ENCODE results near the gene SH3RF3. TPM values are rescaled to one million over a fixed set of nuclear protein-coding genes. Genes with fewer than 3 reads are reported as not detected.

Gene SH3RF3
- polyA plus RNA-seq, 3 donors from 2014 or later: not detected

DNA sequence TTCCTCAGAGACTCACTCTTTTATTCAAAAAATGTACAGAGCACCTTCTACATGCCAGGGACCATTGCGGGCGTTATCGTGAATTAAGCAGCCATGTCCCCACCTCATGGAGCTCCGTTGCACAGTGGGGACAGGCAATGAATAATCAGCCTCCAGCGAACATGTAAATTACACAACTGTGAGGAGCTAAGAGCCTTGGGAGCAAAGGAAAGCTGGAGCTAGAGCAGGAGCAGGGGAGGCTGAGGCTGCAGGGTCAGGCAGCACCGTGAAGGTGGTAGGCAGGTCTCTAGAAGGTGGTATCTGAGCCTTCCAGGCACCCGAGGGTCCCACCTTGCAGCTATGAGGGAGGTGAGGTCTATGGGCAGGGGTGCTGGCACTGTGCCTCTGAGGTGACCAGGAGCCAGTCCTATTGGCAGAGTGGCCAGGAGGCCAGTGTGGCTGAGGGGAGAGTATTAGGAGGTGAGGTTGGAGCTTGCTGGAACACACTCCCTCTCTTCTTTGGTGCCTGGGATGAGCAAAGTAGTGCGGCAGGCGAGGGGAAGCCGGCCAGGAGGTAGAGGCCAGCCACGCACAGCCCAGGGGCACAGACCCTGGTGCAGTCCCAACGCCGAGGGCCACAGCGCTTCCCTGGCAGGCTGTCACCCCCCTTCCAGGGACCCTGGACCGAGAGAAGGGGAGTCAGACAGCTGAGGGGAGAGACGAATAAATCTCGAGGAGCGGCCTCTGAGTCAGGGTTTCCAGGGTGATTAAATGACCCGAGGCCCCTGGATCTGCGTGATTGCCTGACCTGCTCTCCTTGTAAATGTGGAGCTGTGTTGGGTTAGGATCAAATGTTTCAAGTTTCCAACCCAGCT lies 317.5 kb downstream of the SH3RF3 start:
- DNase-seq: no peak
- Mint-ChIP-seq H3K36me3 (peaks cover 9 to 21% (median 20%) of the 10 kb centered on the region in 3 donors), H3K9me3 (peaks cover 7 to 32% (median 18%) of the 10 kb centered on the region in 6 donors), H3K27me3 (ENCODE audit: low read depth in 3 of 3) (peaks cover 0 to 5% (median 5%) of the 10 kb centered on the region in 3 donors), H3K27ac (no peak overlapping the region), H3K4me3 (no peak overlapping the region), H3K4me1 (peaks cover under 1 to 1% of the 10 kb centered on the region in 2 donors)

DNA sequence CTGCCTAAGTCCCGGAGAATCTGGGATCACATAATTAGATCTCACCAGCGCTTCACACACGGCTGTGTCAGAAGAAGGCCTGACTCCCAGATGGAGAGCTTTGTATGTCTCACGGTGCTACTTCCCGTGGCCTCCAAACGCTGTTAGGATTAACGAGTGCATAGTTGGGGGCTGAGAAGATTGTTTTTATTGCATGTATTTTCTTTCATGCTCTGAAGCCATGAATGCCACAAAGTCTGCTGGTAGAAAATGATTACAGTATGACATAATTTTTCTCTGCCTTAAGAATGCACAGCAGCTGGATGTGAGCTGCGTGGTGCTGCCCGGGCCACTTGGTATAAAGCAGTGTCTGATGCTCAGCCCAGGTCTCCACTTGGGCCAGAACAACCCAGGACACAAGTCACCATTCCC lies 318.3 kb downstream of the SH3RF3 start:
- H3K9me3 Mint-ChIP-seq: peaks cover 7 to 28% (median 15%) of the 10 kb centered on the region in 6 donors
- H3K27ac Mint-ChIP-seq: no peak overlapping the region
- peaks cover 0 to 5% (median 5%) of the 10 kb centered on the region in 3 donors for H3K27me3 Mint-ChIP-seq (ENCODE audit: low read depth in 3 of 3)
- no peak for DNase-seq
- peaks cover 8 to 18% (median 18%) of the 10 kb centered on the region in 3 donors for H3K36me3 Mint-ChIP-seq
- no peak overlapping the region for H3K4me3 Mint-ChIP-seq
- peaks cover 5 to 9% of the 10 kb centered on the region in 2 donors for H3K4me1 Mint-ChIP-seq

DNA sequence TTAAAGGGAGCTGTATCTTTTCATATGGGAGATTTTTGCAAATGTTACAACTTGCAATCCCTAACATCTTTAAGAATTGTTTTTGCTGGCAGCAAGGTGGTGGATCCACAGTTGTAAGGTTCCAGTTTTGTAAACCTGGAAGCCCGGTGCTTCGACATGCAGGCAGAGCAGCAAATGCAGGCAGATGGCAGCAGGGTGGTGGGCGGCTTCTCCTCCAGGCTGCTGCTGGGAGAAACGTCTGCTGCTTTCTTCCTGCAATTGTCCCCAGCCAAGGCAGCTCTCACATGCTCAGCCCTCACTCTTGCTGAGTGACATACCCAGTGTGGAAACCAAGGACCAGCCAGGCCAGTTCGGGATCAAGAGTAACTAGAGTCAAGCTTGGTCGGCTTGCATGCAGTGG lies 318.8 kb downstream of the SH3RF3 start:
- no peak for DNase-seq
- peaks cover 5 to 10% of the 10 kb centered on the region in 2 donors for H3K4me1 Mint-ChIP-seq
- peaks cover 8 to 13% (median 13%) of the 10 kb centered on the region in 3 donors for H3K36me3 Mint-ChIP-seq
- no peak overlapping the region for H3K27ac Mint-ChIP-seq
- H3K4me3 Mint-ChIP-seq: no peak overlapping the region
- peaks cover 4 to 22% (median 10%) of the 10 kb centered on the region in 6 donors for H3K9me3 Mint-ChIP-seq
- peaks cover 0 to 5% (median 3%) of the 10 kb centered on the region in 3 donors for H3K27me3 Mint-ChIP-seq (ENCODE audit: low read depth in 3 of 3)

DNA sequence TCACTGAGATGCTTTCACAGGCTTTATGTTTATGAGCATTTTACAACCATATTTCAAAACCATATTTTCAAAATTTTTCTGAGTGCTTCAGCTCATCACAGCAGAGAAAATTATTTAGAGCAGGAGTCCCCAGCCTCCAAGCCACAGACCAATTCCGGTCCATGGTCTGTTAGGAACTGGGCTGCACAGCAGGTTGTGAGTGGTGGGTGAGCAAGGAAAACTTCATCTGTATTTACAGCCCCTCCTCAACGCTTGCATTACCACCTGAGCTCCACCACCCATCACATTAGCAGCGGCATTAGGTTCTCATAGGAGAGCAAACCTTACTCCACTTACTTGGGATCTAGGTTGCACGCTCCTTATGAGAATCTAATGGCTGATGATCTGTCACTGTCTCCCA lies 319.2 kb downstream of the SH3RF3 start:
- H3K4me1 Mint-ChIP-seq: peaks cover 5 to 10% of the 10 kb centered on the region in 2 donors
- DNase-seq: no peak
- H3K27ac Mint-ChIP-seq: no peak overlapping the region
- peaks cover 8 to 12% (median 11%) of the 10 kb centered on the region in 3 donors for H3K36me3 Mint-ChIP-seq
- H3K27me3 Mint-ChIP-seq (ENCODE audit: low read depth in 3 of 3): peaks cover 0 to 5% (median 3%) of the 10 kb centered on the region in 3 donors
- no peak overlapping the region for H3K4me3 Mint-ChIP-seq
- peaks cover 3 to 18% (median 8%) of the 10 kb centered on the region in 6 donors for H3K9me3 Mint-ChIP-seq

DNA sequence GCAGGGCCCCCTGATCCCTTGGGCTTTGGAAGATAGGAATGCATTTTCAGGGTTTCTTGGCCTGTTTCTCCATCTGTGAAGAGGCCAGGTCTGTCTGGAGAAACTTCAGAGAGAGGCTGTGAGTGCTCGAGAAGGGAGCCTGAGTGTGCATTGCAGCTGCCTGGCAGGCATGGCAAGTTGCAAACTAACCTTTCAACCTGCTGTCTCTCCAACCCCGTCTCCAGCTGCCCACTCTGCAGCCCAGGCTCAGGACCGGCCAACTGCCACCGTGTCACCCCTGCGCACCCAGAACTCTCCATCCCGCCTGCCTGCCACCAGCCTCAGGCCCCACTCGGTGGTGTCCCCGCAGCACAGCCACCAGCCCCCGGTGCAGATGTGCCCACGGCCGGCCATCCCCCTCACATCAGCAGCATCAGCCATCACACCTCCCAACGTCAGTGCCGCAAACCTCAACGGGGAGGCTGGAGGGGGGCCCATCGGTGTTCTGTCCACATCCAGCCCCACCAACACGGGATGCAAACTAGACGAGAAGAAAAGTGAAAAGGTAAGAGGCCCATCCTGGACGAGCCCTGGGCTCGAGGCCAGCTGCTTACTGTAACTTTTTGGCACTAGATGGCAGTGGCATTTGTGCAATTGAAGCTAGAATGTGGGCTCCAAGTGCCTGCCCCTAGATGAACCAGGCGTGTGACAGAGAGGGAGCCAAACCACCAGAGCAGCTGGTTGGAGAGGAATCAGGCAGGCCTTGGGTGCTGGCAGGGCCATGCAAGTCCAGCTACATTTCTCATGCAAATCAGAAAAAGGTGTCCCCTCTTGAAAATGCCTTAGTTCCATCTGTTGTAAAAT lies 320.2 kb downstream of the SH3RF3 start:
- Mint-ChIP-seq H3K36me3 (peaks cover 5 to 10% (median 7%) of the 10 kb centered on the region in 3 donors), H3K9me3 (peaks cover 3 to 10% (median 6%) of the 10 kb centered on the region in 6 donors), H3K27ac (no peak overlapping the region), H3K4me1 (peaks cover 5 to 10% of the 10 kb centered on the region in 2 donors), H3K27me3 (ENCODE audit: low read depth in 3 of 3) (peaks cover 1 to 5% (median 3%) of the 10 kb centered on the region in 3 donors), H3K4me3 (no peak overlapping the region)
- DNase-seq: no peak

DNA sequence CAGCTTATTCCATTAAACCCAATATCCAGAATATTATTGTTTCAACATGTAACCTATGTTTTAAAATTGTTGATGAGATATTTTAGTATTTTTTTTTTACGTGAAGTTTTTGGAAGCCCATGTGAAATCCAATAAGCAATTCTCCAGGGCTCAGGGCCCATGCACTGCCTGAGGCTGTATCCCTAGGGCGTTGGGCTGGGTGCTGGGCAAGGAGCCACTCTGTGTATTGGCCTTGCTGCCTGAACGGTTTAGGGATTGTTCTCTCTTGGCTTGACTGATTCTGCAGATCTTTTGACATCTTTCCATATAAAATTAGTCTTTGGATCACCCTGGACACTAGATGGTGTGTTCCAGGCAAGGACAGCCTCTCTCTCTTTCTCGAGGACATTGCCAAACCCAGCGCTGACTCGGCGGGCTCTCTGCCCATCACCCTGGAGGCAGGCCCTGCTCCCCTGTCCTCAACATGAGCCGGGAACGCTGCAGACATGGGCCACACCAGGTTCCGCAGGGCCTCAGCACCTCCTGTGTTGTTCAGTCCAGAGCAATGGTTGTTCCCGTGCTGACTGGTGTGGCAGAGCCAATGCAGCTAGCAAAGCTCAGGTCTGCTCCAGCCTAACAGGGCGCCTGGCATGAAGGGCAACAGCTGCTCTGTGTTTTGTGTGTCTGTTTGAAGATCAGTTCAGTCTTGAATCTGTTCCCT lies 321.7 kb downstream of the SH3RF3 start:
- H3K4me1 Mint-ChIP-seq: peaks cover 5 to 10% of the 10 kb centered on the region in 2 donors
- no peak overlapping the region for H3K4me3 Mint-ChIP-seq
- DNase-seq: no peak
- no peaks in the 10 kb centered on the region for H3K9me3 Mint-ChIP-seq
- no peaks in the 10 kb centered on the region for H3K36me3 Mint-ChIP-seq
- peaks cover 0 to 2% (median 1%) of the 10 kb centered on the region in 3 donors for H3K27me3 Mint-ChIP-seq (ENCODE audit: low read depth in 3 of 3)
- H3K27ac Mint-ChIP-seq: no peak overlapping the region

DNA sequence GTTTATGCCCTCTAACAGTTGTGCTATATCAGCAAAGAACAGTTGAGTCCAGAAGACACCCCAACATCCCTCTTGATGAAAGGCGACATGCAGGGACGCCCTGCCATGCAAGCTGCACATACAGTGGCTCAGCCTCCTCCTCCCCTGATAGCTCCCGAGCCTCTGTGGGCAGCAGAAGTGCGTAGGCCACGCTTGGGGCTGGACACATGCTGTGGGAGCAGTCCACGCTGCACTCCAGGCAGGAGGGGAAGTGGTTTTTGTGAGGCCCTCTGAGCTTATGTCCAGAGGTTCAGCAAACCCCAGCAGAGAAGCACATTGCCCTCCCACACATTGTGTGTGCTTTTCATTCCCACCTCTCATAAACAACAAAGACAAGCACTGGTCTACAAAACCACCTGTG lies 322.7 kb downstream of the SH3RF3 start:
- DNase-seq: no peak
- no peaks in the 10 kb centered on the region for H3K9me3 Mint-ChIP-seq
- no peaks in the 10 kb centered on the region for H3K36me3 Mint-ChIP-seq
- peaks cover 0 to 2% (median 1%) of the 10 kb centered on the region in 3 donors for H3K27me3 Mint-ChIP-seq (ENCODE audit: low read depth in 3 of 3)
- H3K27ac Mint-ChIP-seq: no peak overlapping the region
- peak overlapping the region in 1 of 5 donors; percentile 9 for H3K4me3 Mint-ChIP-seq
- peaks cover 5 to 10% of the 10 kb centered on the region in 2 donors for H3K4me1 Mint-ChIP-seq

DNA sequence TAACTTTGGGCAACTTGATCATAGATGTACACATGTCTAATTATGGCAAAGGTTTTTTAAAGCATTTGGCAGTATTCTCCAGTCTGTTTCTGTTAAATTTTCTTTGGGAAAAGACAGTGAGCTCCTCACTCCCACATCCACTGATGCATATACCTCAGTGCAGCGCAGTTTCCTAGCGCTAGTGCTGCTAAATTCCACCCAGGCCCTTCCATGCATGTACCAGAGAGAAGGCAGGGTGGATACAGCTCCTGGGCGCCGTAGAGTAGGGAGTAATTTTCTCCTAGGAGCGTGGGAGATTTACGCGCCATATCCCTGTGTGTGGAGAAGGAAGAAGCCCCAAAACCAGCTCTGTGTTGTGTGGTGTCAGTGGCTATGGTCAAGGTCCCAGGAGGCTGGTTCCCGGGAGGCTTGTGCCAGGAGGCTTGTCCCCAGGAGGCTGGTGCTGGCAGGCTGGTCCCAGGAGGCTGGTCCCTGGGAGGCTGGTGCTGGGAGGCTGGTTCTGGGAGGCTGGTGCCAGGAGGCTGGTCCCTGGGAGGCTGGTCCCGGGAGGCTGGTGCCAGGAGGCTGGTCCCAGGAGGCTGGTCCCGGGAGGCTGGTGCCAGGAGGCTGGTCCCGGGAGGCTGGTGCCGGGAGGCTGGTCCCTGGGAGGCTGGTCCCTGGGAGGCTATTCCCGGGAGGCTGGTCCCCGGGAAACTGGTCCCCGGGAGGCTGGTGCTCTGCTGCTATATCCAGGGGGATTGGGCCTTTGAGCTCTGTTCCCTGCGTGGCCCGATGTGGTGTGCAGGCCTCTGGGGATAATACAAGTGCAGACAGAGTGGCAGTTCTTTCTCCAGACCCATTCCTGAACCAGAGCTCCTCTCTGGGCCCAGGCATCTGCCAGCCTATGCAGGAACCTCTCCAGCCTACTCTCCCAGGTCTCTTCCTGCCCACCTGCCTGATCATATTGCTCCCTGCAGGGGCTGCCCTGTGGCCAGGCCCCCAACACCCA lies 323.6 kb downstream of the SH3RF3 start:
- Mint-ChIP-seq H3K9me3 (no peaks in the 10 kb centered on the region), H3K4me3 (no peak overlapping the region), H3K4me1 (peaks cover 5 to 10% of the 10 kb centered on the region in 2 donors), H3K27me3 (ENCODE audit: low read depth in 3 of 3) (peaks cover 0 to 5% (median 1%) of the 10 kb centered on the region in 3 donors), H3K36me3 (no peaks in the 10 kb centered on the region), H3K27ac (no peak overlapping the region)
- DNase-seq: no peak

DNA sequence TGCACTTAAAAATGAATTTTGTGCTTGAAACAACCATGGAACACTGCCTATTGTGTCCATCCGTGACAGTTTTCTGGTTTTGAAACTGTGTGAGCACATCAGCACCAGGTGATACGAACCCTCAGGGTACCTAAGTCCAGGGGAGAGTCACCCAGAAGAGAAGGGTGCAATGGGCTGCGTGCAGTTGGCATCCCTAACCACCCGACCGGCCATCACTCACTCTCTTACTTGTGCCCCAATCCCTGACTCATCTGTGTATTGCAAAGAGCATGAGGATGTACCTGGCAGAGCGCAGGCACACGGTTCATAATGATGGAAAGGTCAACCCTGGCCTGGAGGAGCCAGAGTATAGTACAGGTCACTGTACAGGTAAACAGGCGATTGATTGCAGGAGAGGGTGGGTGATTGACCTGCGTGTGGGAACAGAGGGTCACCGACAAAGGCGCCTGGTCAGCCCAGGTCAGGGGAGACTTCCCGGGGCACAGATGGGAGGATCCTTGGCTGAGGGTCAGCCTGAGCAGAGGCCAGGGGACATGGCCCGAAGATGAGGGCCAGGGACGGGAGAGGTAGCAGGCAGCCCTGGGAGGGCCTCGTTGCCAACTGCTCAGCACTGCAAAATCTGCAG lies 324.5 kb downstream of the SH3RF3 start:
- no peak overlapping the region for H3K27ac Mint-ChIP-seq
- no peak overlapping the region for H3K4me3 Mint-ChIP-seq
- peaks cover 0 to 4% (median 1%) of the 10 kb centered on the region in 3 donors for H3K27me3 Mint-ChIP-seq (ENCODE audit: low read depth in 3 of 3)
- peaks cover 5 to 10% of the 10 kb centered on the region in 2 donors for H3K4me1 Mint-ChIP-seq
- DNase-seq: no peak
- H3K9me3 Mint-ChIP-seq: no peaks in the 10 kb centered on the region
- no peaks in the 10 kb centered on the region for H3K36me3 Mint-ChIP-seq

DNA sequence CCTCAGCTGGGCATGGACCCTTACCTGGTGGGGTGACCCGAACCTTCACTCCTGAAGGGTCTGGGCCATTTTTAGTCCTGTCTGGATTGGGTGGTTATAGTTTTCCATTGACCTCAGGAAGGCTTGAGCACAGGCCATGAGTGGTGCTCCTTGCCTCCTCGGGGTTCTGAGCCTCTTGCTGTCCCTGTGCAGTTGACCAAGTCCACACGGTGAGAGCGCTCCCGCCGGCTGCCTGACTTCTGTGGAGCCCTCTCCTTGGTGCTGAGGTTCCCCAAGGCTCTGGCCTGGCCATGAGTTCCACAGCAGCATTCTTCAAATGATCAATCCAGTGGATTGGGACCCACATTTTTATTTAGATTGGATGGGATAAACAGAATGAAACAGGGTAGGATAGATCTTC lies 325.3 kb downstream of the SH3RF3 start:
- Mint-ChIP-seq H3K27me3 (ENCODE audit: low read depth in 3 of 3) (peaks cover 0 to 4% (median 1%) of the 10 kb centered on the region in 3 donors), H3K27ac (no peak overlapping the region), H3K36me3 (no peaks in the 10 kb centered on the region), H3K4me1 (peaks cover 5 to 10% of the 10 kb centered on the region in 2 donors), H3K9me3 (no peaks in the 10 kb centered on the region), H3K4me3 (no peak overlapping the region)
- DNase-seq: no peak

DNA sequence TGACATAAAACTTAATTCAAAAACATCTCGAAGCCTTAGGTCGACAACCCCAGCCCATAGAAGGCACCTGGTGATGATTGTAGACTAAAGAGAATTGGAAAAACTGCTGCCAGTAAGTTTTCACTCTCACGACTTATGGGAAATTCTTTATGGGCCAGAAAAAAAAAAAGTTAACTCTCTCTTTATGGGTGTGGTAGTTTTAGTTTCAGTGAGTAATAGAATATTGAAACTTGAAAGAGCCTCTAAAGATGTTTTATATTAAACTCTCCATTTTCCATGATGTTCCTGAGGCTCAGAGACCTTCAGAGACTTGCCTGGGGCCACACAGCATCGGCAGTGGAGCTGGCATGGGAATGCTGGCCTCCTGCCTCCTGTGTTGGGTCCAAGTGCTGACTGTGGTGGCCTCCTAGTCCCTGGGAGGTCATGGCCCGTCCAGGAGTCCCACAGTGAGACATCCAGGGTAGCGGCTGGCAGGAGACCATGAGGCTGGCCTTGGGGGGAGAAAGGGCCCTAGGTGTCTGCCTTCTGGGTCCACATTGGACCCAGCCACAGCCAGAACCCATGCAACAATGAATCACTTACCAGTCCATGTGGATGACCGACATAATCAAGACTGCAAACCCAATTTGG lies 325.9 kb downstream of the SH3RF3 start:
- no peaks in the 10 kb centered on the region for H3K36me3 Mint-ChIP-seq
- H3K9me3 Mint-ChIP-seq: no peaks in the 10 kb centered on the region
- H3K27ac Mint-ChIP-seq: no peak overlapping the region
- peaks cover 0 to 4% (median 1%) of the 10 kb centered on the region in 3 donors for H3K27me3 Mint-ChIP-seq (ENCODE audit: low read depth in 3 of 3)
- peaks cover 5 to 10% of the 10 kb centered on the region in 2 donors for H3K4me1 Mint-ChIP-seq
- H3K4me3 Mint-ChIP-seq: no peak overlapping the region
- no peak for DNase-seq
